Measurements from ENCODE around the gene PRAC2.

Gene PRAC2

GRCh38 chr17:48734333-48735061 lies 11.5 kb downstream of the PRAC2 start:
- no peak for FAIRE-seq

GRCh38 chr17:48735062-48735351 lies 12.0 kb downstream of the PRAC2 start:
- no peak for FAIRE-seq

- FAIRE-seq, result no peak
Observed at GRCh38 chr17:48737330-48738043, 14.5 kb downstream of the PRAC2 start.

GRCh38 chr17:48738424-48738802 lies 15.4 kb downstream of the PRAC2 start:
- FAIRE-seq, result no peak

GRCh38 chr17:48738803-48739526 lies 16.0 kb downstream of the PRAC2 start:
- FAIRE-seq, result no peak

- FAIRE-seq, result no peak
Observed at GRCh38 chr17:48740537-48740936, 17.6 kb downstream of the PRAC2 start.

GRCh38 chr17:48745381-48746275 lies 22.6 kb downstream of the PRAC2 start:
- FAIRE-seq, result no peak

GRCh38 chr17:48746916-48747444 lies 24.0 kb downstream of the PRAC2 start:
- no peak for FAIRE-seq

- no peak for FAIRE-seq
Observed at GRCh38 chr17:48747445-48748363, 24.7 kb downstream of the PRAC2 start.

GRCh38 chr17:48748718-48749566 lies 26.0 kb downstream of the PRAC2 start:
- no peak for FAIRE-seq

GRCh38 chr17:48749621-48750553 lies 26.9 kb downstream of the PRAC2 start:
- no peak for FAIRE-seq

- no peak for FAIRE-seq
Observed at GRCh38 chr17:48751172-48751571, 28.2 kb downstream of the PRAC2 start.

GRCh38 chr17:48751733-48752398 lies 28.9 kb downstream of the PRAC2 start:
- FAIRE-seq, result no peak

- FAIRE-seq, result no peak
Observed at GRCh38 chr17:48752399-48753288, 29.7 kb downstream of the PRAC2 start.

GRCh38 chr17:48753794-48754499 lies 31.0 kb downstream of the PRAC2 start:
- no peak for FAIRE-seq

- no peak for FAIRE-seq
Observed at GRCh38 chr17:48754500-48755261, 31.7 kb downstream of the PRAC2 start.

Measured in colon (tissue), 2 donors.